OCI-LY1 (cell line): ENCODE data around the gene CWC15.
"Not testable (repeated sequence)": the region's sequence is repeated elsewhere in the genome, so short reads cannot be mapped to it uniquely, and the experiment has no call there.

Experiments
- H2AFZ ChIP-seq: fragments of 200-600 bp; sonication (generic), shearing (Covaris generic); 2 replicates; pipeline ENCODE4 v1.6.0; 2014; ENCODE audit warnings: antibody characterized with exemption, mild to moderate bottlenecking, low read length
- H3F3A ChIP-seq: fragments of 200-600 bp; sonication (generic), shearing (Covaris generic); 2 replicates; pipeline ENCODE4 v1.6.0; 2014; ENCODE audit warnings: mild to moderate bottlenecking, antibody characterized with exemption, low read length, moderate library complexity; ENCODE audit not compliant: insufficient read depth
- H3K27ac ChIP-seq: fragments of 200-600 bp; sonication (generic); 2 replicates; pipeline ENCODE4 v1.5.1; 2014; ENCODE audit warnings: low read length, mixed run types, mild to moderate bottlenecking, low read depth; ENCODE audit not compliant: poor library complexity, severe bottlenecking
- H3K27me3 ChIP-seq: fragments of 200-600 bp; sonication (generic); 2 replicates; pipeline ENCODE4 v1.6.0; 2014; ENCODE audit warnings: antibody characterized with exemption, mild to moderate bottlenecking, low read length, moderate library complexity; ENCODE audit not compliant: insufficient read depth
- H3K36me3 ChIP-seq: fragments of 200-600 bp; sonication (generic); 2 replicates; pipeline ENCODE4 v1.6.1; 2014; ENCODE audit warnings: mild to moderate bottlenecking, antibody characterized with exemption, low read length, moderate library complexity, mixed read lengths; ENCODE audit not compliant: insufficient read depth
- H3K4me1 ChIP-seq: fragments of 200-600 bp; sonication (generic); 2 replicates; pipeline ENCODE4 v1.5.1; 2014; ENCODE audit warnings: mild to moderate bottlenecking, low read length, moderate library complexity; ENCODE audit not compliant: insufficient read depth, severe bottlenecking
- H3K4me2 ChIP-seq: fragments of 200-600 bp; sonication (generic), shearing (Covaris generic); 2 replicates; pipeline ENCODE4 v1.6.1; 2014; ENCODE audit warnings: low read length
- H3K4me3 ChIP-seq: fragments of 200-600 bp; sonication (generic); 2 replicates; pipeline ENCODE4 v1.5.1; 2014; ENCODE audit warnings: low read length, low read depth, mild to moderate bottlenecking, mixed read lengths; ENCODE audit not compliant: poor library complexity, severe bottlenecking
- H3K79me2 ChIP-seq: fragments of 200-600 bp; shearing (Covaris generic); 2 replicates; pipeline ENCODE4 v1.6.1; 2016; ENCODE audit warnings: mixed run types, low read length, mixed read lengths; ENCODE audit not compliant: insufficient read depth
- H3K9ac ChIP-seq: fragments of 200-600 bp; sonication (generic), shearing (Covaris generic); 2 replicates; pipeline ENCODE4 v1.6.1; 2014; ENCODE audit warnings: mild to moderate bottlenecking, low read length, mixed read lengths
- H3K9me2 ChIP-seq: fragments of 200-600 bp; sonication (generic), shearing (Covaris generic); 2 replicates; pipeline ENCODE4 v1.6.1; 2014; ENCODE audit warnings: low read depth, mild to moderate bottlenecking, low read length, mixed read lengths
- H3K9me3 ChIP-seq: fragments of 200-600 bp; shearing (Covaris generic); 2 replicates; pipeline ENCODE4 v1.6.1; 2014; ENCODE audit warnings: low read length, mixed read lengths
- H4K20me1 ChIP-seq: fragments of 200-600 bp; sonication (generic), shearing (Covaris generic); 2 replicates; pipeline ENCODE4 v1.6.0; 2016; ENCODE audit warnings: mild to moderate bottlenecking, low read length; ENCODE audit not compliant: insufficient read depth
- CTCF ChIP-seq: fragments of 200-600 bp; sonication (generic), shearing (Covaris generic); IDR thresholded peaks from 2 replicates; pipeline ENCODE4 v1.5.1; 2017; ENCODE audit warnings: mild to moderate bottlenecking, antibody characterized with exemption, low read length, moderate library complexity, mixed read lengths
- EZH2 ChIP-seq: fragments of 200-600 bp; sonication (generic), shearing (Covaris generic); IDR thresholded peaks from 2 replicates; pipeline ENCODE4 v1.8.0; 2017; ENCODE audit warnings: borderline replicate concordance, mixed run types, mild to moderate bottlenecking, antibody characterized with exemption, low read length, moderate library complexity, mixed read lengths

CWC15 gene

GRCh38 chr11:94923004-94923334, 50.4 kb downstream of the CWC15 start:
- H3K4me3 ChIP-seq = no peak overlapping the region
- H2AFZ ChIP-seq = no peak overlapping the region
- no peaks in the 10 kb centered on the region for H3K9me2 ChIP-seq
- no peaks in the 10 kb centered on the region for H3K36me3 ChIP-seq
- H3F3A ChIP-seq = no peaks in the 10 kb centered on the region
- H3K9ac ChIP-seq = no peak overlapping the region
- H3K9me3 ChIP-seq = no peaks in the 10 kb centered on the region
- no peak overlapping the region for H3K27ac ChIP-seq
- H3K4me1 ChIP-seq = no peaks in the 10 kb centered on the region
- H4K20me1 ChIP-seq = no peaks in the 10 kb centered on the region
- no peak for TF ChIP-seq EZH2
- no peak for TF ChIP-seq CTCF
- H3K4me2 ChIP-seq = no peak overlapping the region
- no peaks in the 10 kb centered on the region for H3K79me2 ChIP-seq
- 0 out of 2 replicates have a peak, but pooled peaks cover 4% of the 10 kb centered on the region for H3K27me3 ChIP-seq

DNA sequence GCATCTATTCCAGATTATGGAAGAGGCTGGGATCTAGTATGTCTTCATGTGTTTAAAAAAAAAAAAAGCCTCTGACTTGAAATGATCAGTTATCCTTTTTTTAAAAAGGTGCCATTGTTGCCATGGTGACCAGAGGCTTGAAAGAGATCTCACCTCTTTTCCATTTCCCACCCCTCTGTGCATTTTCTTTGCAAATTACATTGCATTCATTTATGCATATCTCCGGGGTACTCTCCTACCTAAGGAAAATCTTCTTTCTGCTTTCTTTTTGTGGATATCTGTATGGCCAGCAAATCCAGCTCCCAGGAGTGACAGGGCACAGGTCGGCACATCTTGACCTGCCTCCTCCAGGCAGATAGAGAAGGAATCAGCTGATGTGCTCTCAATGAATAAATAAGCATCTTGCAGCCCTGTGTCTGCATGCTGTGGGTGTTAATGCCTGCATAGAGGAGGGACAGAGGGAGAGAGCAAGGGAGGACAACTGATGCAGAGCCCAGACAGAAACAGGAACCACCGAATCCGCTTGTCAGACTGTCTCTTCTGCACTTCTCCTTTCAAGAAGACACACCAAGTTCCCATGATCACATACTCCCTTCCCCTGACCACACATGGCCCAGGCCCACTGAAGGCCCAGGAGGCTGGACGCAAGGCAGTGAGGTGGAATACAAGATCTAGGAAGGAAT, 50.9 kb downstream of the CWC15 start:
- TF ChIP-seq EZH2 (no peak), CTCF (no peak)
- Histone ChIP-seq H4K20me1 (no peaks in the 10 kb centered on the region), H3K27ac (no peak overlapping the region), H3F3A (no peaks in the 10 kb centered on the region), H3K4me3 (no peak overlapping the region), H3K9me2 (no peaks in the 10 kb centered on the region), H3K79me2 (no peaks in the 10 kb centered on the region), H3K27me3 (0 out of 2 replicates have a peak, but pooled peaks cover 4% of the 10 kb centered on the region), H3K4me1 (no peaks in the 10 kb centered on the region), H2AFZ (no peak overlapping the region), H3K4me2 (no peak overlapping the region), H3K9me3 (no peaks in the 10 kb centered on the region), H3K36me3 (no peaks in the 10 kb centered on the region), H3K9ac (no peak overlapping the region)

DNA sequence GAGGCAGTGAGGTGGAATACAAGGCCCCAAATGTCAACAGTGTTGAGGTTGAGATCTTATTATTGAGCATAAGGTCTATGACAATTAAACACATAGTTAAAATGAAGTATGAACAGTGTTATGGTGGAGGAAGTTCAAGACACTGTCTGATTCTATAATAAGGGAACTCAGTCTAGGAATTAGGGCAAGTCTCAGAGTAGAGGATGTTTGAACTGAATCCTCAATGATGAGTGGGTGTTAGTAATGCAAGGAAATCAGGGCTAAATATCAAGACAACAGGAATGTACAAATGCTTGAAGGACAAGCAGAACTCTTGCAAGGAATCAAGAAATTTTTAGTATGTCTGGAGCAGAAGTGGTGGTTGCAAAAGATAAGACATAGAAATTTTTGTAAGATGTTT, 53.0 kb downstream of the CWC15 start:
- H3K36me3 ChIP-seq = no peaks in the 10 kb centered on the region

GRCh38 chr11:94913718-94914394, 59.5 kb downstream of the CWC15 start:
- not testable (repeated sequence) for H3K79me2 ChIP-seq, H3F3A ChIP-seq, H3K27ac ChIP-seq, H3K36me3 ChIP-seq, H3K9ac ChIP-seq, H3K9me2 ChIP-seq, H3K4me1 ChIP-seq, H3K4me2 ChIP-seq, H4K20me1 ChIP-seq, H3K27me3 ChIP-seq, H2AFZ ChIP-seq, H3K9me3 ChIP-seq, H3K4me3 ChIP-seq

More for the DNA sequence above, 53.0 kb downstream of the CWC15 start:
- Histone ChIP-seq H3K9ac (no peak overlapping the region), H3K9me2 (no peaks in the 10 kb centered on the region), H3F3A (no peaks in the 10 kb centered on the region), H2AFZ (no peak overlapping the region), H3K4me1 (no peaks in the 10 kb centered on the region), H3K27ac (no peak overlapping the region), H3K9me3 (no peaks in the 10 kb centered on the region), H3K27me3 (0 out of 2 replicates have a peak, but pooled peaks cover 4% of the 10 kb centered on the region), H4K20me1 (no peaks in the 10 kb centered on the region), H3K4me2 (no peak overlapping the region), H3K79me2 (no peaks in the 10 kb centered on the region), H3K4me3 (no peak overlapping the region)
- TF ChIP-seq EZH2 (no peak), CTCF (no peak)
